HG02610 (cell line): ENCODE data around the gene SMIM41.
A peak's percentile ranks its signal among the peaks of the same experiment; 100 is the strongest.
"Not testable (repeated sequence)": the region's sequence is repeated elsewhere in the genome, so short reads cannot be mapped to it uniquely, and the experiment has no call there.

Source experiments
- ATAC-seq: cut with Tn5 transposase; IDR thresholded peaks from one replicate; pipeline ENCODE4 v1.9.1; 2021; ENCODE audit warnings: mild to moderate bottlenecking, moderate library complexity; ENCODE audit not compliant: unreplicated experiment

SMIM41 gene

GRCh38 chr12:52083638-52083996 lies 4.1 kb downstream of the SMIM41 start:
- no peak for ATAC-seq

- ATAC-seq: no peak
Observed at GRCh38 chr12:52084491-52085231, 5.2 kb downstream of the SMIM41 start.

- no peak for ATAC-seq
Observed at GRCh38 chr12:52085682-52086180, 6.2 kb downstream of the SMIM41 start.

DNA sequence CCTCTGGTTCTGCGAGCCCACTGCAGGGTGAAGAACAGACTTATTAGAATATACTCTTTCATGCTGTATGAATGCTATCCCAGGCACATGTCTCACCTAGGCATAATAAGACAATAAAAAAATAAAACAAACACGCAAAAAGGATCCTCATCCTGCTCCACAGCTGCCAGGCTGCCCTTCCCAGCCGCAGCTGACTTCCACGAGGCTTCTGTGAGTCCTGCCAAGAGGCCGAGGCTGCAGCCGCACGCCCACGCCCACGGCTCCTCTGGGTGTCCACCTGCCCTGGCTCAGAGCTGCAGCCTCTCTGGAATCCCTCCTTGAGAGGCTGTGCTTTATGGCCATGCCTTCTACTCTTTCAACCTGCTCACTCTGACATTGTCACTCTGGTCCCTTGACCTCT lies 6.9 kb downstream of the SMIM41 start:
- ATAC-seq: no peak

DNA sequence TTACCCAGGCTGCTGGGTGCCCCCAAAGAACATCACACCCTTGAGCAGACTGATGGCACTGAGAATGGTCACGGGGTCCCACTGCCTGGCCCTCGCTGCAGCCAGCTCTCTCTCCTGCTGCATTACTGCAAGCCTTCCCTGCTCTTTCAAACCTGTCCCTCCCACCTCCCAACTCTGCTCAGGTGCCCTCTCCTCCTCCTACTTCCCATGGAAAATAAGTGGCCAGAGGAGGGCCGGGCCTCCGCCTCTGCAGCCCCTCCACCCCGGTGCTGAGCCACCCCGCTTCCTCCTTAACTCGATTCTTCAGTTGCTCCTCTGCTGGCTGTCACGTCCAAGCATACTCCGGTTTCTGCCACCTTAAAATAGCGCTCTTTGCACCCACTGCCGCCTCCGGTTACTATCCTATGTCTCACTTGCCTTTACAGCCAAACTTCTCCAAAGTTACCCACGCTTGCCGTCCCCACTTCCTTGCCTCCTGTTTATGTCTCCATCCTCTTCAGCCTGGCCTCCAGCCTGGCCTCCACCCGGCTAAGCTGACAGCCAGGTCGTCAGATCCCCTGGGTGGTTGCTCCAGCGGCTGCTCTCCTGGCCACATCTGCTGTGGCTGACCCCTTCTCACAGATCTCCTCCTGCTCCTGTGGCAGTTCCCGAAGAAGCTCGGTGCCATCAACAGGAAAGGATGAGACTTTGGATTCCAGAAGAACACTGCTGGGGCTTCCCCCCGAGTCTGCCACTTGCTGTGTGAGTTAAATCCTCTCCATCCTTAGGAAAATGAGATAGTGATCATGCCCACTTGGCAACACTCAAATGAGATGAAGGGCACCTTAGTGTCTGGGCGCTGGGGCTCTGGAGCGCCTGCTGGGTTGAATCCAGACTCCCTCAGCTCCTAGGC lies 7.7 kb downstream of the SMIM41 start:
- ATAC-seq: no peak

DNA sequence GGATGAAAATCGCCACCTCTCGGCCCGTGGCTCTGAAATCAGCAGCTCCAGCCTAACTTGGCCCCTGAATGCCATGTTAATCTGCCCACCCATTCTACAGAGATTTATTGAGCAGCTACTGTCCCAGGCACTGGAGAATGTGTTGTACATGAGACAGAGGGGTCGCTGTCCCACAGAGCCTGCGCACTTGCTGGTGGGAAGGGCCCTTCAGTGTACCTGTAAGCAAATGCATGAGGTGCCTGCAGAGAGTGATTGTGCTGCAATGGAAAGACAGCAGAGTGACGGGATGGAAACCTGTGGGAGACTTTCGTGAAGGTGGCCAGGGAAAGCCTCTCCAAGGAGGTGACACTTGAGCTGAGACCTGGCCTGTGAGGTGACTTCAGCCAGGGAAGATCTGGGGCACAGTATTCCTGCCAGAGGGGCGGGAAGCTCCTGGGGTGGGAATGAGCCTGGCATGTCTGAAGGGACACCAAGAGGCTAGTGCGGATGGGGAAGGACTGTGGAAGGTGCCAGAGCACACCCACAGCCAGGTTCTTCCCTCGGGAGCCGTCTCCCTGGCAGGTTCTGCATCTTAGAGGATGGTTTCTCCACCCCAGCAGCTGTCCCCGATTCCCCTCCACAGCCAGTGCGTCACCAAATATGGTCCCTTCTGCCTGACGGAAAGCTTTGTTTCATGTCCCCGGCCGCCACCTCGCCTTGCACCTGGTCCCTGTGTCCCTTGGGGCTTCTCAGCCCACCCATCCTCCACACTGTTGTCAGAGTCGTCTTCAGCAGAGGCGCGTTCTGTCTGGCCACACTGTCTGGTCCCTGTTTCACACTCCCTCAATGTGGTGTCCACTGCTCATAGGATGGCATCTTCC lies 8.7 kb downstream of the SMIM41 start:
- no peak for ATAC-seq

DNA sequence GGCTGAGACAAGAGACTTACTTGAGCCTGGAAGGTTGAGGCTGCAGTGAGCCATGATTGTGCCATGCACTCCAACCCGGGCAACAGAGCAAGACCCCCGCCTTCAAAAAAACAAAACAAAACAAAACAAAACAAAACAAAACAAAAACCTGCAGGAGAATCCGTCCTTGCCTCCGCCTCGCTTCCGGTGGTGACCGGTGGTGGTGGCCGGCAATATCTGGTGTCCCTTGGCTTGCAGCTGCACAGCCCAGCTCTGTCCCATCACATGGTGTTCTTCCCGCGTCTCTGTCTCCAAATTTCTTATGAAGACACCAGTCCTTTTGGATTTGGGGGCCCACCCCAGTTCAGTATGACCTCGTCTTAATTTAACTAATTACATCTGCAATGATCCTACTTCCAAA lies 10.0 kb downstream of the SMIM41 start:
- no peak for ATAC-seq

GRCh38 chr12:52090291-52090690 lies 10.8 kb downstream of the SMIM41 start:
- ATAC-seq: no peak

DNA sequence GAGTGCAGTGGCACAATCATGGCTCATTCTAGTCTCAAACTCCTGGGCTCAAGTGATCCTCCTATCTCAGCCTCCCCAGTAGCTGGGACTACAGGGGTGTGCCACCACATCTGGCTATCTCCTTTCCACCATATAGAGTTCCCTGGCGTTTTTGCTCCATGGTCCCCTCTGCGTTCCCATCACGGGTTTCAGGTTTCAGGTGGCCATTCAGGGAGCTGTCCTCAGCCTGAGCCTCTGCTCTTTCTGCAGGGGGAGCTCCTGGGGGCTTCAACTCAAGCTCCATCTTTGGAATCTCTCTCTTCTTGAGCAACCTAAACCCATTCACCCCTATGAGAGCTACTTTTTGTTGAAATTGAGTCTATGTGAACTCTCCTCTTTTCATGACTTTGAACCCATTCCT lies 11.6 kb downstream of the SMIM41 start:
- no peak for ATAC-seq

GRCh38 chr12:52091869-52092268 lies 12.4 kb downstream of the SMIM41 start:
- ATAC-seq: no peak

DNA sequence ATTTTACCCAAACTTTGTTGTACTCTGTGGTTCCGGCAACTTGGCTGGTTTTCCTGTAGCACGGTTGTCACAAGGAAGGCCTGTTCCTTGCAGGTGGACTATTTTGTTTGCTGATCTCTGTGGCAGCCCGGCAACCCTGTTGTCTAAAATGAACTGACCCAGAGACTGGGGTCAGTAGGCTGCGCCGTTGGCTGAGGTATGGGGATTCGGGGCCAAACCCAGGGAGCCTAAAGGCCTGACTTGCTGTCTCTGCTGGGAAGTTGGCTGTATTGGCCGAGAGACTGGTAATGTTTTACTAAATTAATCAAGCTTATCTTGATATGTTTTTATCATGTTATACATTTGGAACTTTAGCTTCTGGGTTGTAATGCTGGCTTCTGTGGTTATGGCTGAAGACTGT lies 13.8 kb downstream of the SMIM41 start:
- no peak for ATAC-seq

DNA sequence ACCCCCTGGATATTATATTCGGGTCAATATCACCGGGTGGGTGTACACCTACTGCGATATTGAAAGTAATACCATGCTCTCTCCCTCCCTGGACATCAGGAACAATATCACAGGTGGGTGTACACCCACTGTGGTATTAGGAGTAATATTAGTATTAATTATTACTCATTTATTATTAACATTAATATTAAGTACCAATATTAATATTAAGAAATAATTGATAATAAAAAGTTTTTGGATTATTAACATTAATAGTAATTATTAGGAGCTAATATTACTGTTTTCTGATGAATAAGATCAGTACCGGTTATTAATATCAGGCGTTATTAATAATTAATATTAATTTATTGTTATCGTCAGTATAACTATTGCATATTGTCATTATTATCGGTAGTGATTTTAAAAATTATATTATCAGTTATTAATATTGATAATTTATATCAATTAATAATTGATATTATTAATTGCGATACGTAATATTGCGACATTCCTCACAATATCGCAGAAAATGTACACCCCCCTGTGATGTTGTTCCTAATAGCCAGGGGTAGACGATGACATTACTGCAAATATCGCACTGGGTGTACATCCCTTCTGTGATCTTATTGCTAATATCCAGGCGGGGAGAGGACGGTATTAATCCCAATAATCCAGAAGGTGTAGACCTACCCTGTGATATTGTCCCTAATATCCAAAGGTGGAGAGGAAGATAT lies 17.0 kb downstream of the SMIM41 start:
- ATAC-seq: no peak

DNA sequence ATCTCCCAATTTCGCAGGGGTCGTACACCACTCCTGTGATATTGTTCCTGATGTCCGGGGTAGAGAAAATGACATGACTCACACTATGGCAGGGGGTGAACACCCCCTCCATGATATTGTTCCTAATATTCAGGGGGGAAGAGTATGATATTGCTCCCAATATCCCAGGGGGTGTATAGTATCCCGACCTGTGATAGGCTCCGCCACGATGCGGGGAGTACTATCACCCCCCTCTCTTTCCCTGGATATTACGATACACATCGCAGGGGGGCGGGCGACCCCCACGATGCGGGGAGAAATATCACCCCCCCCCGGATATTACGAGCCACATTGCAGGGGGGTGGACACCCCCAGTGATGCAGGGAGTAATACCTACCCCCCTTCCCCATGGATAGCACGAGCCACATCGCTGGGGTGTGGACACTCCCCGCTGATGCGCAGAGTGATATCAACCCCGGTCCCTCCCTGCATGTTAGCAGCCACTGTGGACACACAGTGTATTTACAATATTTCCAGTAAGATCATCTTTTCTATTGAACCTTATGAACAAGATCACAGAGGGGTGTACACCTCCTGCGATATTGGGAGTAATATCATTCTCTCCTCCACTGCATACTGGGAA lies 17.7 kb downstream of the SMIM41 start:
- ATAC-seq: no peak

DNA sequence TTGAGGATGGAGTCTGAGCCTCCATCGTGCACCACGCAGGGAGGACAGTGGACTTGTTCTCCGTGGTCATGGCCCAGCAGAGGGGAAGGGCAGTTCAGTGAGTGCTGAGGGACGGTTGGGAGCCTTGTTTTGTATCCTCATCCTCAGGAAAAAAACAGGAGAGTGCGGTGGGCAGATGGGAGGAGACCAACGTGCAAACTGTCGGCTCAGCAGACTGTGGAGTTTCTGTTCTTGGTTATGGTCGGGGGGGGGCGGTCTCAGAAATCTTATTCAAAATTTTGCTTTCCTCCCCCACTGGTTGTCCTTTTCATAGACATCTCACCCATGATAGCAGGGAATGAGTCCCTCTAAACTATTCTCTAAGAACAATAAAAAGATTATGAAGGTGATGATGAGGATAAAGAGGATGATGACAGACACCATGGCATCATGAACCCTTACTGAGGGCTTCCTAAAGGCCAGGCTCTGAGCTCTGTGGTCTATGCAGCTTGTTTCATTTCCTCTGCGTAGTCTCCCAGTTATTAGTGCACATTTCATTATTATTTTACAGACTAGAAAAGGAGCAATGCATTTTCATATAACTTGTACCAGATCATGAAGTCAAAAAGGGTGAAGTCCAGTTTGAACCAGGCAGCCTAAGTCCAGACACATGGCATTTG lies 25.1 kb downstream of the SMIM41 start:
- ATAC-seq: not testable (repeated sequence)

- not testable (repeated sequence) for ATAC-seq
Observed at GRCh38 chr12:52116222-52117125, 37.0 kb downstream of the SMIM41 start.

DNA sequence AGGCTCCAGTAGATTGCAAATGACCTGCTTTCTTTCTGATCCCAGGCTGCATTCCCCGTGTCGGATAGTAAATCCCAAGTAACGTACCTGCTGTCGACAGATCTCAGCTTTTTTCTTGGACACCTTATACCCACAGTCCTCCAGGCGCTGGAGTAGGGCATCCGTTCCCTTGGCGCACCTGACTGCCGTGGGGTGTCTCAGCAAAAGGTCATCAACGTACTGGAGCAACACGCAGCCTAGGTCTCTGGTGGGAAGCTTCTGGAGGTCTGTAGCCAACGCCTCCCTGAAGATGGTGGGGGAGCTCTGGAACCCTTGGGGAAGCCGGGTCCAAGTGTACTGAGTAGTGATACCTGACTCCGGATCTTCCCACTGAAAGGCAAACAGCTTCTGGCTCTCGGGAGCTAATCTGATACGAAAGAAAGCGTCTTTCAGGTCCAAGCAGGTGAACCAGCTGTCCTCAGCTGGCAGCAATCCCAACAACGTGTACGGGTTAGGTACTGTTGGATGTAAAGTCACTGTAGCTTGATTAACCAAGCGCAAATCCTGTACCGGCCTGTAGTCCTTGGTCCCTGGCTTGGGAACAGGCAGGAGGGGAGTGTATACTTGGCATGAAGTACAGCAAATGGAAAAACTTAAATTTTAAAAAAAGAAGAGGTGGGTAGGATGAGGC lies 38.4 kb downstream of the SMIM41 start:
- peak; percentile 18 for ATAC-seq

DNA sequence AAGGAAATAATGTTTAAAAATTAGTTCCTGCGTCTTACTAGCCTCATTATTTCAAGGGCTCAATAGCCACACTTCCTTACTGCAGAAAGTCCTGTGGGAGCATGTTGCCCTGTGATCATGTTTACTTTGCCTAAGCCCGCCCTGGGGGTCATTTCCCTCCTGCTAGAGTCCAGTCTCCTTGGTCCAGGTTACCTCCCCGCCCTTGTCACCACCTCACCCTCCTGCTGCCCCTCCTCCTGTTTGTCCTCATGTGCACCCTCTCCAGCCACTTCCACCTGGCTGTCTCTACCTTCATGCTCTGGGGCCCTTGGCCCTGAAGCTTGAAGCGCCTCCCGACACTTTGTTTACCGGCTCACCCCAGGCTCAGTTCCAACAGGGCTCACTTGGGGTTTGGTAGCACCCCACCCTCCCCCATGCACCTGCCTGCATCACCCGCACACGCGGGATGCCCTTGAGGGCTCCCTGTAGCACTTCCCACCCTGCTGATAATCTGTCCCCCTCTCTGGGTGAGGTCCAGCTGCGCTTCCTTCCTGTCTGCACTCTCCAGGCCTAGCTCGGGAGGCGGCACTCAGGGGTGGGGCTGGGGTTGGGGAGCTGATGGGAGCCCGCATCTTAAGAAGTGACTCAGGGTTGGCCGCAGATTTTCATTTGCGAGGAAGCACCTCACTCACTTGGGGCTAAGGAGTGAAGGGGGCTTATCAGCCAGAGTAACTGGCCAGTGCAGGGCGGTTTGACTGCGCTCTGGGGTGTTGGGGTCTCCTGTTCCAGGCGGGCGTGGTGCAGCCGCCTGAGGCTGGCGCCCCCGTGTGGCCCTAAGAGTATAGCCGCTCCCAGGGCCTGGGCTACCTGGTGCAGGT lies 40.1 kb downstream of the SMIM41 start:
- no peak for ATAC-seq
